ENCODE data around the gene AQP1.

The AQP1 gene

GRCh38 chr7:30907527-30908267, 4.0 kb upstream of the AQP1 start:
- DNase-seq, result no peak

- DNase-seq, result no peak
Measured at GRCh38 chr7:30908681-30909080, 3.0 kb upstream of the AQP1 start.

DNA sequence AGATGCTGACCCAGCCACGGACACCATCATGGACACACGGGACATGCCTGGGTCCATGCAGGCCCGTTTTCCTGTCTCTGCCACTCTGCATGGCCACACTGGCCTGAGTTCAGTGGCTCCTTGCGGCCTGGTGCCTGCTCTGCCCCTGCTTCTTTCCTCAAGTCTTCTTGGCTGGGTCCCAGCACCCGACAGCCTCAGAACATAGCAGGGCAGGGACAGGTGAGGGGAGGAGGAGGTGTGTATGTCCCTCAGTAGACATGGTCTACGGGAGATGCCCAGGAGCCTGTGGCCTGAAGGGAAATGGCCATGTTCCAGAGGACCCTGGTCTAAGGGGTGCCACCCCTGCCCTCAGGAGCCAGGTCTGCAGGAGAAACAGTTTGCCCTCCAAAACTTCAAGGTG, 2.2 kb upstream of the AQP1 start:
- DNase-seq, result no peak

- no peak for DNase-seq
Measured at GRCh38 chr7:30910411-30911073, 1.1 kb upstream of the AQP1 start.

GRCh38 chr7:30911133-30911532, 520 bp upstream of the AQP1 start:
- no peak for DNase-seq

DNA sequence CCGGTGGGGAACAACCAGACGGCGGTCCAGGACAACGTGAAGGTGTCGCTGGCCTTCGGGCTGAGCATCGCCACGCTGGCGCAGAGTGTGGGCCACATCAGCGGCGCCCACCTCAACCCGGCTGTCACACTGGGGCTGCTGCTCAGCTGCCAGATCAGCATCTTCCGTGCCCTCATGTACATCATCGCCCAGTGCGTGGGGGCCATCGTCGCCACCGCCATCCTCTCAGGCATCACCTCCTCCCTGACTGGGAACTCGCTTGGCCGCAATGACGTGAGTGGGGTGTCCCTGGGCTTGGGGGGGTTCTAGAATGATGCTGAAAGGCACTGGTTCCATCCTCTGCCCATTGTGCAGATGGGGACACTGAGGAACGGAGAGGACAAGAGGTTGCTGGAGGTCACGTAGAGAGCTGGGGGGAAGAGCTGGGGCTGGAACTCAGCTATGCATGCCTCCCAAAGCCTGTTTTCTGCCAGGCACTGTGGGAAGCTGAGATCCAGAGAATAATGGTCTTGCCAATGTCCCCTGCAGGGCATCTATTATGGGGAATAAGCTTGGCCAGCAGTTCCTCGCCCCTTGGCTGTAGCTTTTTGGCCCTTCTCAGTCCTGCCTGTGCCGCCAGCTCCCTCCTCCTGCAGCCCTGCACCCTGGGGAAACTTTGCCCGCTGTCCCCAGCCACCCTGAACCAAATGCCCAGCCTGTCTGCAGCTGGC, 523 bp downstream of the AQP1 start:
- no peak for DNase-seq

DNA sequence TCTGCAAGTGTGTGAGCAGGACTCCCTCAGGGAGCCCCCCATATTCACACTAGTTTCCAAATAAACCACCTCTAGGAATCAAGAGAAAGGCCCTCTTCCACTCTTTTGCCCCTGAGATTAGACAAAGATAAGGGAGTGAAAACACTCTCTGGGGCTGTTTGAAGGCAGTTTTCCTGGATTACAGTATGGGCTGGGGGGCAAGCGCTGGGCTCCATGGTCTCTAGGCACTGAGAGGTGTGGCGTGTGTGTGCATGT, 1.0 kb downstream of the AQP1 start:
- no peak for DNase-seq

DNA sequence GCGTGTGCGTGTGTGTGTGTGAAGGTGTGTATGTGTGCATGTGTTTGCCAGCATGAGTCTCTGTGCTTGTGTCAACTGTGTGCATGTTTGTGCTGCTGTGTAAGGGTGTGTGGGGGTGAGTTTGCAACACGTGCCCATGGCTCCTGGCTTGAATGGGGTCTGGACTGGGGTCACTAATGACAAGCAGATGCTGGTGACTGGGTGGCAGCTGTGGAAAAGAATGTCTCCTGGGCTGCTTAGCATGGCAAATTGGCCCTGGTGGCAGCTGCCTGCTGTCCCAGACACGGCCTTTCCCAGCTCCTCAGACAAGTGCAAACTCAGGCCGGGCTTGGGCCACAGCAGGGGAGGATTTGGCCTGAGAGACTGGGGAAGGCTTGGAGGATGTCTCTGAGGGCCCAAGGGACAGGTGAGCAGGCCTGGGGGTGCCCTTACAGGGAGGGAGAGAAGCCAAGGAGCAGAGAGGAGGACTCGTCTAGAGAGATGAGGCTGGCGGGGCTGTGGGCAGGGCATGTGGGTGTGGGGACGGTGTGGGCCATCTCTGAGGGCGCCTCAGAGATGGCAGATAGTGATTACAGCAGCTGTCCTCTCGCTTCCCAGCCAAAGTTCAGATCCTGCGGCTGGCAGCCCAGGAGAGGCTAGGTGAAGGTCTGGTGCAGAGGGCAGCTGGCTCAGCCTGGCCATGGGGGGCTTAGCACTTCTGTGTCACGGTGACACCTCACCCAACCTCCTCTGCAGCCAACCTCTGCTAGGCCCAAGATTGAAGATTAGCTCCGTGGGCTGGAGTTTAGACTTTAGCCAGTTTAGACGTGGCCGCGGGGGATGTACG, 1.5 kb downstream of the AQP1 start:
- no peak for DNase-seq

GRCh38 chr7:30913821-30914515, 2.3 kb downstream of the AQP1 start:
- DNase-seq, result no peak

GRCh38 chr7:30914596-30914995, 2.9 kb downstream of the AQP1 start:
- no peak for DNase-seq

- DNase-seq, result no peak
Measured at GRCh38 chr7:30915005-30915601, 3.5 kb downstream of the AQP1 start.

DNA sequence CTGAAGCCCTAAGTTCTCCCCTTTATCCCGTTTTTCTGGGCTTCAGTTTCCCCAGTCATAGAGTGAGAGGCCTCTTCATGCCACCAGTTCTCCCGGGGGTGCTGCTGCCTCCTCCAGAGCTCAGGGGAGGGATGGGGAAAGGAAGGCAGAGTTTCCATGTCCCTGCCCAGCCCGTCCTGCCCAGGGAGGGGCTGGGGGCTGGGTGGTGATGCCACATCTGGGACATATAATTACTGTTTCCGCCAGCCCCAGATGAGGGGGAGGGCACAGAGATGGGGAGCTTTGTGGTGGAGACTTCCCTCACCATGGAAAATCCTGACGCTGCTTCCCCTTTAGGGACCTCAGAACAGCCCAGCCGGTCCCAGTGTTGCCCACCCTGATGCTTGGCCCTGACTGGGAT, 4.1 kb downstream of the AQP1 start:
- no peak for DNase-seq

- DNase-seq, result no peak
Measured at GRCh38 chr7:30916255-30916654, 4.6 kb downstream of the AQP1 start.

DNA sequence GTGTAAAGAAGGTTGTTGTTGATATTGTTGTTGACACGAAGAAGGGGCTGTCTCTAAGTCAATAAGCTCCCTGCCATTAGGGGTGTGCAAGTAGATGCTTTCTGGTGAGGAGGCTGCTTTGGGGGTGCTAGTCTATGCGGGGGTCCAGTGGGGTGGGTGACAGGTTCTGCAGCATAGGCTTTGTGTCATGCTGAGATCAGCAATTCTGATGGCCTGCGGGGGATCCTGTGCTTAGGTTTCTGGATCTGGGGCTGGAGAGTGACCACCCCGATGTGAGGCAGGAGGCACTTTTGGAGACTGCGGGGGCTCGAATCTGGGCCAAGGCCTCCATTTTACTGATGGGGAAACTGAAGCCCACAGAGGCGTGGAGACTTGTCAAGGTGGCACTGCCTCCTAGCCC, 5.1 kb downstream of the AQP1 start:
- DNase-seq, result no peak

- no peak for DNase-seq
Measured at GRCh38 chr7:30917216-30917893, 5.7 kb downstream of the AQP1 start.

DNA sequence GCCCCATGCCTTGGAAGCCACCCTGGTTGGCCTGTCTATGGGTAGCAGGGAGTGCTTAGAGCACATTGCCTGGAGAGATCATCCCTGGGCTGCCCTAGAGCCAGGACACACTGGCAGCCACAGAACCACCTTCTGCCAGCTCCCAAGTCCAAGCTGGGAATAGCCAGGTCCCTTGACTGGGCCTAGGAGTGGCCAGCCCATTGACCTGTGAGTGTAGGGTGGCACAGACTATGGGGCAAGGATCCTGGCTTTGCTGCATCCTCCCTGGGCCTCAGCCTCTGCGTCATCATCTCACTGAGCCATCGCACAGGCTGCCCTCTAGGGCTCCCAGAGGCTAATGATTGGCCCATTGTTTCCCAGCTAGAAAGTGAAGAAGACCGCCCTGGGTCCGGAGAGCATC, 7.0 kb downstream of the AQP1 start:
- no peak for DNase-seq

- no peak for DNase-seq
Measured at GRCh38 chr7:30920021-30920583, 8.4 kb downstream of the AQP1 start.

DNA sequence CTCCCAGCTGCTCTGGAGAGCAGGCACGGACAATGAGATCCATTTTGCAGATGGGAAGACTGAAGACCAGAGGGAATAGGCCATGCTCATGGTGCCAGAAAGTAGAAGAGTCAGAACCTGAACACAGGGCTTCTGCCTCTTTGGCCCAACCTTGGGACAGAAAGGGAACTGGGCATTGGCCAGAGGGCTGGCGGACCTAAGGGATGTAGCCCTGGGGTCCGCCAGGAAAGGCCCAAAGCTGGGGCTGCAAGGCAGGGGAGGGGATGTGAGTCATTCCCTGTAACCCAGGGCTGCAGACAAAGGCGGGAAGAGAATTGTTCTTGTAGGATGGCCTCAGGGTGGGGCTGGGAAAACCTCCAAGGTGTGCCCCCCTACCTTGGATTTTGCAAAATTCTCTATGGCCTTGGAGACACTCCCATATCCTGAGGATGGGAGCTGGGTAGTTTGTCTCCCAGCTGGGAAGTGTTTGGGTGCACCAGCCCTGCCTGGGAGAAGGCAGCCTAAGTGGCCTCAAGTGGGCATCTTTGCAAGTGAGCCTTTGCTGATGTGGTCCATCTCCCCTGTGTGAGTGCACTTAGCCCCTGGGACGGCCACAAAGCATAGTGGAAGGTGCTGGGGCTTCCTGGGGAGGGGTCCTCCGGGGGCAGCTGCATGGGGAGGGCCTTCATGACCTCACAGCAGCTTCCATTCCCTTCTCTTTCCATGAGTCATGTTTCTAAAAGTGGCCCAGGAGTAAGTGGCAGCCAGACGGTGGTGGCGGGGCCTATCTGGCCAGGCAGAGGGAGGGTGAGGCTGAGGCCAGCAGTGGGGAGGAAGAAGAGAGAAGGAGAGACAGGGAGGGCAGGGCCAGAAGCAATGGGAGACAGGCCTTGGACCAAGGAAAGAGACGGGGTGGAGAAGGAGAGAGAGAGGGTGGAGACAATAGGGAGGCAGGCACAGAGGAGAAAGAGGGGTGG, 9.2 kb downstream of the AQP1 start:
- DNase-seq, result no peak

- no peak for DNase-seq
Measured at GRCh38 chr7:30921540-30922401, 10.1 kb downstream of the AQP1 start.

Measured in activated CD4-positive, alpha-beta T cell treated with anti-CD3 and anti-CD28 coated beads, Interleukin-2, amount 50 U/mL, for 1 hour (primary cell).